OCI-LY7 (cell line): Measurements from ENCODE around the gene MAP3K6.

Experiments used
- EZH2phosphoT487 ChIP-seq: fragments of 200-600 bp; sonication (generic); IDR thresholded peaks from 2 replicates; pipeline ENCODE4 v1.6.1; 2018; ENCODE audit warnings: low read depth, borderline replicate concordance, mild to moderate bottlenecking, mixed run types, antibody characterized with exemption, low read length, moderate library complexity, mixed read lengths
- TF ChIP-seq, protein P1 (sequence below): fragments of 200-600 bp; sonication (generic); conservative IDR thresholded peaks from 2 replicates; pipeline ENCODE4 v1.5.1; 2014; ENCODE audit warnings: mild to moderate bottlenecking, antibody characterized with exemption, low read length, moderate library complexity, mixed read lengths

DNA sequence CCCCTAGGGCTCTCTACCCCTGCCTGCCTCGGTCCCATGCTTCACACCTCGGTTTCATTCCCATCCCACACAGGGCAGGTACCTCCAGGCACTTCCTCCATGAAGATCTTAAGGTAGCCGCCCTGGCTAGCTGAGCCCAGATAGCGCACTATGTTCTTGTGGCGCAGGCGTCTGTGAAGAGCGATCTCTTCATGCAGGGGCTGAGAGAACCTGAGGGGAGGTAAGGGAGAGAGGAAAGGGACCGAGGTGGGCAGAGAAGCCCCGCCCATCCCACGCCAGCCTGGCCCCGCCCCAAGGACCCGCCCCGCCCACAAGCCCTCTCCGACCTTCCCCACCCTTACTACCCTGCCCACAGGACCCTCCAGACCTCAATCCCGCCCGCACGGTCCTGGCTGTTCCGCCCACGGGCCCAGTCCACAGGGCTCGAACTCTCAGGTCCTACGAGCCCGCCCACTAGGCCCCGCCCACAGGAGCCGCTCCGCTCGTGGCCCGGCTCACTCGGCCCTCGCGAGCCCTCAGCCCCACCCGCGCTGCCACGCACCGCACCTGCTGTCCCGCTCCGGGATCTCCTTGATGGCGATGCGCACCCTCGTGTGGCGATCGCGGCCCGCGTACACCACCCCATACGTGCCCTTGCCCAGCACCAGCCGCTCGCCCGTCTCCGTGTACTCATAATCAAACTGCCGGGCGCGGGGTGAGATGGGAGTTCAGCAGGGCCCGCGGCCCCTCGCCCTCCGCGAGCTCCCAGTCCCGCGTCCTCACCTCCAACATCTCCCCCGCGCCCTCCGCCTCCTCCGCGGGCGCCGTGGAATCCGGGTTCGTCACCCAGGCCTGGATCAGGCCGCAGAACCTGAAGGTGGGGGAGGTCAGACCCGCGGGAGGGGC is 6.4 kb downstream of the MAP3K6 start:
- TF ChIP-seq, protein P1, sequence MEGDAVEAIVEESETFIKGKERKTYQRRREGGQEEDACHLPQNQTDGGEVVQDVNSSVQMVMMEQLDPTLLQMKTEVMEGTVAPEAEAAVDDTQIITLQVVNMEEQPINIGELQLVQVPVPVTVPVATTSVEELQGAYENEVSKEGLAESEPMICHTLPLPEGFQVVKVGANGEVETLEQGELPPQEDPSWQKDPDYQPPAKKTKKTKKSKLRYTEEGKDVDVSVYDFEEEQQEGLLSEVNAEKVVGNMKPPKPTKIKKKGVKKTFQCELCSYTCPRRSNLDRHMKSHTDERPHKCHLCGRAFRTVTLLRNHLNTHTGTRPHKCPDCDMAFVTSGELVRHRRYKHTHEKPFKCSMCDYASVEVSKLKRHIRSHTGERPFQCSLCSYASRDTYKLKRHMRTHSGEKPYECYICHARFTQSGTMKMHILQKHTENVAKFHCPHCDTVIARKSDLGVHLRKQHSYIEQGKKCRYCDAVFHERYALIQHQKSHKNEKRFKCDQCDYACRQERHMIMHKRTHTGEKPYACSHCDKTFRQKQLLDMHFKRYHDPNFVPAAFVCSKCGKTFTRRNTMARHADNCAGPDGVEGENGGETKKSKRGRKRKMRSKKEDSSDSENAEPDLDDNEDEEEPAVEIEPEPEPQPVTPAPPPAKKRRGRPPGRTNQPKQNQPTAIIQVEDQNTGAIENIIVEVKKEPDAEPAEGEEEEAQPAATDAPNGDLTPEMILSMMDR = no peak
- TF ChIP-seq EZH2phosphoT487 = no peak
